ENCODE data around the gene TSPAN33. TPM values are rescaled to one million over a fixed set of nuclear protein-coding genes. Genes with fewer than 3 reads are reported as not detected.

The TSPAN33 gene
- total RNA-seq, 1 donor from 2014 or later, result 1.3 TPM

DNA sequence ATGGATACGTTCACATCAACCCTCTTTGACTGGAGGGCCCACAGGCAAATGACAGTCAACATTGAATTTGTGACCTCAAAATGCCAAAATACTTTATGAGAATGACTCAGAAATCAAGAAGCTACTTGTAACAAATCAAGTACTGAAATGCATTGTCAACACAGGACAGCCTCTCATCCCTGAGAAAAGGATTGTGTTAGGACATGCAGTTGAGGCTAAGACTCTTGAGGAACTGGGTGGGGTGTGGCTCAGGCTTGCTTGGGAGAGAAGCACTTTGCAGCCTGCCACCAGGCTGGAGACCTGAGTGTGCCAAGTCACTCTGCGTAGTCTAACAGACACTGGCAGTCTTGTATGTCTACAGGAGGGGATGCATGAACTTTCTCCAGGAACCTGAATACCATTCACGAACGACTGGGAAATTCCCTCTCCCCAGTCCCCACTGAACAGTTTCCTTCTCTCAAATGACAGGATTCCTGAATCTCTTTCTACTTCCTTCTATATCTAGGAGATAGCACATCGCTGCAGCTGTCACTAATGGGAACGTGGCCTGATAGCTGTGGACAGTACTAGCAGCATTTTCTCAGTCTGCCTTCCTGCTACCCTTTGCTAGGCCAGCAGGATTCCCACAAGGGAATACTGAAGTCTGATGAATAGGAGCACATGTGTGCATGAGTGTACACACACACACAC, 40.6 kb downstream of the TSPAN33 start:
- no peaks in the 10 kb centered on the region for H3K36me3 ChIP-seq (ENCODE audit: control insufficient read depth, insufficient read depth, low read length)
- no peak overlapping the region for H3K4me3 ChIP-seq (ENCODE audit: low read depth, low read length)
- TF ChIP-seq, protein P1, sequence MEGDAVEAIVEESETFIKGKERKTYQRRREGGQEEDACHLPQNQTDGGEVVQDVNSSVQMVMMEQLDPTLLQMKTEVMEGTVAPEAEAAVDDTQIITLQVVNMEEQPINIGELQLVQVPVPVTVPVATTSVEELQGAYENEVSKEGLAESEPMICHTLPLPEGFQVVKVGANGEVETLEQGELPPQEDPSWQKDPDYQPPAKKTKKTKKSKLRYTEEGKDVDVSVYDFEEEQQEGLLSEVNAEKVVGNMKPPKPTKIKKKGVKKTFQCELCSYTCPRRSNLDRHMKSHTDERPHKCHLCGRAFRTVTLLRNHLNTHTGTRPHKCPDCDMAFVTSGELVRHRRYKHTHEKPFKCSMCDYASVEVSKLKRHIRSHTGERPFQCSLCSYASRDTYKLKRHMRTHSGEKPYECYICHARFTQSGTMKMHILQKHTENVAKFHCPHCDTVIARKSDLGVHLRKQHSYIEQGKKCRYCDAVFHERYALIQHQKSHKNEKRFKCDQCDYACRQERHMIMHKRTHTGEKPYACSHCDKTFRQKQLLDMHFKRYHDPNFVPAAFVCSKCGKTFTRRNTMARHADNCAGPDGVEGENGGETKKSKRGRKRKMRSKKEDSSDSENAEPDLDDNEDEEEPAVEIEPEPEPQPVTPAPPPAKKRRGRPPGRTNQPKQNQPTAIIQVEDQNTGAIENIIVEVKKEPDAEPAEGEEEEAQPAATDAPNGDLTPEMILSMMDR (IDR thresholded peaks at IDR 0.05; ENCODE audit: insufficient read depth, low read length, severe bottlenecking), result no peak
- no peaks in the 10 kb centered on the region for H3K27me3 ChIP-seq (ENCODE audit: control insufficient read depth, insufficient read depth, low read length)
- FAIRE-seq (peak; percentile 47), DNase-seq (ENCODE audit: low read depth) (peak; percentile 88)

DNA sequence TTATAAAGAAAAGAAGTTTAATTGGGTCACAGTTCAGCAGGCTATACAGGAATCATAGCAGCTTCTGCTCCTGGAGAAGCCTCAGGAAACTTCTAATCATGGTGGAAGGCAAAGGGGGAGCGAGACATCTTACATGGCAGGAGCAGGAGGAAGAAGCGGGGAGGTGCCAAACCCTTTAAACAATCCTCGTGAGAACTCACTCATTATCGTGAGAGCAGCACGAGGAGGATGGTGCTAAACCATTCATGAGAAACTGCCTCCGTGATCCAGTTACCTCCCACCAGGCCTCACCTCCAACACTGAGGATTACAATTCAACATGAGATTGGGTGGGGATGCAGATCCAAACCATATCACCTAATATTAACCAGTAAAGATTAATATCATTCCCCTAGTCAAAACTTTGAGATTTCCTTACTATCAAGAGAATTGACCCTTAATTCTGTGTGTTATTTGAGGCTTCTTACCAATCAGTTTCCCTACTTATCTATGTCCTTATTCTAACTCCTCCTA, 42.3 kb downstream of the TSPAN33 start:
- TF ChIP-seq, protein P1 (IDR thresholded peaks at IDR 0.05; ENCODE audit: insufficient read depth, low read length, severe bottlenecking), result no peak
- H3K4me3 ChIP-seq (ENCODE audit: low read depth, low read length), result no peak overlapping the region
- no peaks in the 10 kb centered on the region for H3K27me3 ChIP-seq (ENCODE audit: control insufficient read depth, insufficient read depth, low read length)
- H3K36me3 ChIP-seq (ENCODE audit: control insufficient read depth, insufficient read depth, low read length), result no peaks in the 10 kb centered on the region
- FAIRE-seq (no peak), DNase-seq (ENCODE audit: low read depth) (no peak)

DNA sequence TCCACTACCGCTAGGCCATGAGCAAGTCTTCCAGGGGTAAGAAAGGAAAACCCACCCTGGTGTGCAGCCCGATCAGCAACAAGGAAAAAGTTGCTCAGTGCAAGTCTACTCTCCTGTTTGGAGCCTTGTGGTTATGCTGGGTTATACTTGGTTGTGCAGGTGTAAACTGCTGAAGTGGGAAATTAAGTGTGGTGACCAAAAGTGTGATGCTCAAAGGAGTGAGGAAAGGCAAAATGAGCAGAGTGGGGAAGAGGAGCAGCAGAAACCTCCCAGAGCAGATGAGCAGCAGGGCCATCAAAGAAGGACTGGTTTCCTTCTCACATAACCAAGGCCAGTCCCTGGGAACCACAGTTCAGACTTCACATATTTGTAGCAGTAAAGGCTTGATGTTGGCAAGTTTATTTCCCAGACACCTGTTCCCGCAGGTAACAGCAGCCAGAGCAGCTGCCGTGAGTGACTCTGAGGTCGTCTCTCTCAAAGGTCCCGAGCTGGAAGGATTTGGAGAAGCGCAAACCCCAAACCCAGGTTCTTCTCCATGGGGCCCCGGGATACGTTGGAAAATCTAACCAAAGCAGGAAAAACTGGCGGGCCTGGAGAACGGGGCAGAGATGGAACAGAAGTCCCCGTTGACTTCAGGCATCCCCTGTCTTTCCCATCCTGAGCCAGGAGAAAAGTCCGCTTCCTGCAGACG, 43.3 kb downstream of the TSPAN33 start:
- DNase-seq (ENCODE audit: low read depth) (no peak), FAIRE-seq (no peak)
- Histone ChIP-seq H3K36me3 (ENCODE audit: control insufficient read depth, insufficient read depth, low read length) (no peaks in the 10 kb centered on the region), H3K27me3 (ENCODE audit: control insufficient read depth, insufficient read depth, low read length) (no peaks in the 10 kb centered on the region), H3K4me3 (ENCODE audit: low read depth, low read length) (peak overlapping the region; percentile 50)
- TF ChIP-seq, protein P1 (IDR thresholded peaks at IDR 0.05; ENCODE audit: insufficient read depth, low read length, severe bottlenecking), result no peak

DNA sequence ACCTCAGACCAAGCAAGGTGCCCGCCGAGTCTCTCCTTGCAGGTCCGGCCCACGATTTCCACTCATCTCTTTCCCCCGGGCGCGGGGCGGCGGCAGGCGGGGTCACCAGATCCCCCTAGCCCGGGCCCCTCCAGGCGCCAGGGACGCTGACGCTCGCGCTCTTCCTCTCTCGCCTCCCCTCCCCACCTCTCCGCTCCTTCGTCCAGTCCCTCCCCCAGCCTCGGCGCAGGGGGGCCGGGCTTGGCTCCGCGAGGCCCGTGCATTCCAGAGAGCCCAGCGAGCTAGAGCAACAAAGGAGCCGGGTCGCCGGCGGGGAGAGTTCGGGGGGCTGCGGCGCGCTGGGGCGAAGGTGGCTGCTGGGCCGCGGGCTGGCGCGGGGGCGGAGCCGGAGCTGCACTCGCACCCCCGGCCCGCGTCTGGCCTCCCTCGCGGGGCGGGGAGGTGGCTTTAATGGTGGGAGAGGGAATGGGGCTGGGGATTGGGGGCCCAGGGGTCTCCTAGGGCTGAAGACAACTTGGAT, 43.9 kb downstream of the TSPAN33 start, which contains the start of gene SMO:
SMO (plus strand) TSS at position 262 of the 520 bp plus-strand sequence. CDS start 519 bp downstream, outside the sequence.
- no peak for FAIRE-seq
- no peak for DNase-seq (ENCODE audit: low read depth)
- TF ChIP-seq, protein P1 (IDR thresholded peaks at IDR 0.05; ENCODE audit: insufficient read depth, low read length, severe bottlenecking), result no peak
- Histone ChIP-seq H3K4me3 (ENCODE audit: low read depth, low read length) (peak within 1 kb of the TSS; percentile 50), H3K27me3 (ENCODE audit: control insufficient read depth, insufficient read depth, low read length) (no peaks in the 10 kb centered on the region), H3K36me3 (ENCODE audit: control insufficient read depth, insufficient read depth, low read length) (no peaks in the 10 kb centered on the region)

DNA sequence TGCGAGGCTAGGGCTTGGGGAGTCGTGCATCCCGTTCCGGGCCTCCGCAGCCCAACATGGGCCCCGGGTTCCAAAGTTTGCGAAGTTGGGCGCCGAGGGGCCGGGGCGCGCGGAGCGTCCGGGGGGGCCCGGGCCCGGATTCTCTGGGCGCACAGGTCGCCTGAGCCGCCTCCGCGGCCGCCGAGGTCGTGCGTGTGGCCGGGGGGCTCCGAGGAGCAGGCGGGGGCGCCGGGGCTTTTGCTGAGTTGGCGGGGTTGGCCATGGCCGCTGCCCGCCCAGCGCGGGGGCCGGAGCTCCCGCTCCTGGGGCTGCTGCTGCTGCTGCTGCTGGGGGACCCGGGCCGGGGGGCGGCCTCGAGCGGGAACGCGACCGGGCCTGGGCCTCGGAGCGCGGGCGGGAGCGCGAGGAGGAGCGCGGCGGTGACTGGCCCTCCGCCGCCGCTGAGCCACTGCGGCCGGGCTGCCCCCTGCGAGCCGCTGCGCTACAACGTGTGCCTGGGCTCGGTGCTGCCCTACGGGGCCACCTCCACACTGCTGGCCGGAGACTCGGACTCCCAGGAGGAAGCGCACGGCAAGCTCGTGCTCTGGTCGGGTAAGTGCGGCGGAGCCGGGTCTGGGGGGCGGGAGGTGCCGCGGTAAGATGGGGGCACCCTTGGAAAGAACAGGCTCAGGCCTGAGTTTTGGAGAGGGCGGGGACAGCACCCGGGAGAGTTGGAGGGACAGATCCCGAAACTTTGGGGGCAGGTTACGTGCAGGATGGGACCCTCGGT, 44.6 kb downstream of the TSPAN33 start:
- TF ChIP-seq, protein P1 (IDR thresholded peaks at IDR 0.05; ENCODE audit: insufficient read depth, low read length, severe bottlenecking), result no peak
- FAIRE-seq, result no peak
- no peak for DNase-seq (ENCODE audit: low read depth)
- Histone ChIP-seq H3K36me3 (ENCODE audit: control insufficient read depth, insufficient read depth, low read length) (no peaks in the 10 kb centered on the region), H3K27me3 (ENCODE audit: control insufficient read depth, insufficient read depth, low read length) (no peaks in the 10 kb centered on the region), H3K4me3 (ENCODE audit: low read depth, low read length) (peak overlapping the region; percentile 50)

Data from bronchial epithelial cell (primary cell).